Endothelial cell of umbilical vein (primary cell): ENCODE data around the gene WARS2. TPM values are rescaled to one million over a fixed set of nuclear protein-coding genes. Genes with fewer than 3 reads are reported as not detected.

ENCODE experiments used
- BruUV-seq: library from RNA; stranded (reverse); fragments of 400-500 nt; replicated peaks from 2 replicates; lab custom pipeline; 2021; lab: Mats Ljungman, UMichigan
- CTCF ChIA-PET: fragments of 300-600, 350-600 bp; sonication (Branson Sonifier 250); formaldehyde crosslinking; loops from one replicate; lab custom pipeline; 2021; ENCODE audit warnings: antibody characterized with exemption, inconsistent platforms; lab: Charles Lee
- POLR2A ChIA-PET: fragments of 300-600, 350-600 bp; sonication (Branson Sonifier 250); formaldehyde crosslinking; loops from one replicate; lab custom pipeline; 2021; ENCODE audit warnings: antibody characterized with exemption, inconsistent platforms; lab: Charles Lee
- DNase-seq: peaks from one replicate; pipeline ENCODE4 v3.0.0-alpha.2; 2011; ENCODE audit warnings: low read depth, low spot score
- FAIRE-seq: peaks from 2 replicates; lab custom pipeline; 2011; peaks lifted over from hg19 to GRCh38; lab: Jason Lieb, UNC
- H2AFZ ChIP-seq: 2 replicates; pipeline ENCODE4 v1.6.0; 2012; ENCODE audit warnings: low read depth, low read length, control low read depth, inconsistent platforms
- H3K27ac ChIP-seq: 2 replicates; pipeline ENCODE4 v1.5.1; 2011; ENCODE audit warnings: low read depth, mild to moderate bottlenecking, control low read depth, low read length, moderate library complexity; ENCODE audit not compliant: insufficient read depth
- H3K27me3 ChIP-seq, 2 experiments: 2 replicates each; pipeline versions ENCODE4 v1.6.0 to v1.6.1; 2011; ENCODE audit warnings: low read length in 2 of 2, mixed read lengths in 1 of 2; ENCODE audit not compliant: control insufficient read depth in 2 of 2, insufficient read depth in 2 of 2
- H3K36me3 ChIP-seq, 2 experiments: 2 replicates in 1 of 2; 3 replicates in 1 of 2; pipeline ENCODE4 v1.5.1; 2011; ENCODE audit warnings: low read length in 2 of 2, mild to moderate bottlenecking in 1 of 2, moderate library complexity in 1 of 2; ENCODE audit not compliant: control insufficient read depth in 2 of 2, insufficient read depth in 2 of 2; ENCODE audit errors: extremely low read depth in 1 of 2
- H3K4me1 ChIP-seq: 3 replicates; pipeline ENCODE4 v1.5.1; 2011; ENCODE audit warnings: mild to moderate bottlenecking, low read length; ENCODE audit not compliant: control insufficient read depth, insufficient read depth; ENCODE audit errors: extremely low read depth
- H3K4me2 ChIP-seq: 2 replicates; pipeline ENCODE4 v1.6.1; 2011; ENCODE audit warnings: low read length, control low read depth, mixed read lengths; ENCODE audit not compliant: insufficient read depth
- H3K4me3 ChIP-seq, 3 experiments: fragments of 200-600 bp in 1 of 3; sonication (generic), shearing (Covaris generic) in 1 of 3; replicated peaks in 1 of 3; 2 replicates each; pipeline ENCODE4 v1.5.1; 2011 to 2016; ENCODE audit warnings: control low read depth in 3 of 3, low read length in 3 of 3, mild to moderate bottlenecking in 2 of 3, inconsistent platforms in 1 of 3, low read depth in 1 of 3, moderate library complexity in 1 of 3; ENCODE audit not compliant: insufficient read depth in 1 of 3
- H3K79me2 ChIP-seq: 2 replicates; pipeline ENCODE4 v1.6.0; 2012; ENCODE audit warnings: low read length, inconsistent platforms; ENCODE audit not compliant: control insufficient read depth, insufficient read depth
- H3K9ac ChIP-seq: replicated peaks from 2 replicates; pipeline ENCODE3; 2011; ENCODE audit warnings: low read length, control low read depth; ENCODE audit not compliant: insufficient read depth; ENCODE audit errors: extremely low read depth
- H3K9me1 ChIP-seq: replicated peaks from 3 replicates; pipeline ENCODE4 v1.6.0; 2011; ENCODE audit warnings: mild to moderate bottlenecking, low read length; ENCODE audit not compliant: control insufficient read depth, insufficient read depth; ENCODE audit errors: extremely low read depth
- H3K9me3 ChIP-seq: replicated peaks from 2 replicates; pipeline ENCODE4 v1.5.1; 2012; ENCODE audit warnings: low read length, inconsistent platforms; ENCODE audit not compliant: control insufficient read depth, insufficient read depth
- H4K20me1 ChIP-seq: replicated peaks from 2 replicates; pipeline ENCODE3; 2011; ENCODE audit warnings: mild to moderate bottlenecking, low read length; ENCODE audit not compliant: control insufficient read depth, insufficient read depth; ENCODE audit errors: extremely low read depth
- EZH2 ChIP-seq: IDR thresholded peaks from 2 replicates; pipeline ENCODE4 v1.6.1; 2012; ENCODE audit warnings: borderline replicate concordance, low read depth, mild to moderate bottlenecking, moderate library complexity, low read length, inconsistent platforms; ENCODE audit not compliant: severe bottlenecking
- FOS ChIP-seq: IDR thresholded peaks from 2 replicates; pipeline ENCODE4 v1.6.1; 2011; ENCODE audit warnings: mild to moderate bottlenecking, low read length, moderate library complexity, borderline replicate concordance; ENCODE audit not compliant: insufficient read depth
- GATA2 ChIP-seq: IDR thresholded peaks from 2 replicates; pipeline ENCODE4 v1.7.0; 2011; ENCODE audit warnings: low read depth, mild to moderate bottlenecking, moderate library complexity, mixed read lengths, low read length; ENCODE audit not compliant: insufficient read length, insufficient read depth
- JUN ChIP-seq: IDR thresholded peaks from 2 replicates; pipeline ENCODE4 v1.6.1; 2011; ENCODE audit warnings: borderline replicate concordance, low read depth; ENCODE audit not compliant: insufficient read length, insufficient read depth
- MYC ChIP-seq: IDR thresholded peaks from one replicate; pipeline ENCODE4 v1.6.1; 2011; ENCODE audit warnings: mild to moderate bottlenecking, low read depth, low read length
- POLR2A ChIP-seq: IDR thresholded peaks from 2 replicates; pipeline ENCODE4 v1.6.1; 2012; ENCODE audit warnings: low read depth, mild to moderate bottlenecking, control low read depth, low read length
- POLR2AphosphoS5 ChIP-seq: IDR thresholded peaks from 2 replicates; pipeline ENCODE4 v1.6.1; 2012; ENCODE audit warnings: low read depth, mild to moderate bottlenecking, control low read depth, low read length, moderate library complexity; ENCODE audit not compliant: insufficient read depth
- dilution Hi-C: fragments of 300-500 bp; cut with MboI; formaldehyde crosslinking; loops from one replicate; pipeline ENCODE4 v1.15.0; 2019; ENCODE audit warnings: low sequenced_read_pairs; ENCODE audit not compliant: extremely low pct_ligation_motif_present
- intact Hi-C: fragments of 100-400 bp; cut with micrococcal nuclease; formaldehyde crosslinking; loops from one replicate; pipeline ENCODE4 v1.10.0; 2022
- polyA plus RNA-seq, 4 experiments: library from polyadenylated mRNA; depleted of rRNA in 3 of 4; stranded (reverse) in 3 of 4; unstranded in 1 of 4; fragments of >200 nt; gene quantifications; 2 replicates each; pipeline versions ENCODE4 v1.2.1 to v1.2.3, GENCODE V29; 2011 to 2012; ENCODE audit warnings: missing spikeins in 1 of 4
- total RNA-seq: library from RNA; stranded (reverse); gene quantifications from 2 replicates; pipeline ENCODE4 v1.2.3, GENCODE V29; 2021
- TF ChIP-seq, protein P1 (sequence below), 2 donors: IDR thresholded peaks; 1 replicate in 1 of 2; 2 replicates in 1 of 2; pipeline ENCODE4 v1.5.1; 2011; ENCODE audit warnings: low read length in 2 of 2, mild to moderate bottlenecking in 2 of 2, moderate library complexity in 2 of 2, control low read depth in 1 of 2, inconsistent platforms in 1 of 2, low read depth in 1 of 2; ENCODE audit not compliant: insufficient read depth in 1 of 2; ENCODE audit errors: extremely low read depth in 1 of 2
- TF ChIP-seq, protein P2 (sequence below): IDR thresholded peaks from 2 replicates; pipeline ENCODE4 v1.6.1; 2011; ENCODE audit not compliant: insufficient read depth, insufficient read length

WARS2 gene
- total and polyA plus RNA-seq, 2 donors (not counting 3 experiments of a cell fraction or from before 2014, with no cell fraction given): 5.9 to 11.8 TPM

DNA sequence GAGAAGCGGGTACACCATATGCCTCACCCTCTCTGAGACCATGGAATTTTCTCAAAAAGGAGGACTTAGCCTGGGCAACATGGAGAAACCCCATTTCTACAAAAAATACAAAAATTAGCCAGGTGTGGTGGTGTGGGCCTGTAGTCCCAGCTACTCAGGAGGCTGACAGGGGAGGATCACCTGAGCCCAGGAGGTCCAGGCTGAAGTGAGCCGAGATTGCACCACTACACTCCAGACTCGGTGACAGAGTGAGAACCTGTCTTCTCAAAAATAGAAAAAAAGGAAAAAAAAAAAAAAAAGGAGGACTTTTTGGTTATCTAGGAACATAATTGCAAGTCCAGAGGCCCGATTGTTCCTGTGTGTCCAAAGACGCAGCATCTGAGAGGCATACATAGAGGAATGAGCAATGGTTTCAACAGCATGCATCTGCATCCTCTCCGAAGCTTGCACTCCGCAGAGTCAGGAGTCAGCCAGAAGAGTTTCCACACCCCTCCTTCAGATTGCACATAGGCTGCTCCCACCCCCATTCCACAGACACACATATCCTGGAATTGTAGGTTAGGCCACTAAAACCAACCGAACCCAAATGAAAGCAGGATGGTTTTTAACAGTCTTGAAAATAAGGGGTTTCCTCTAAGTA is 149.8 kb downstream of the WARS2 start:
- intact Hi-C loops: no loop called here
- H2AFZ ChIP-seq: no peak overlapping the region
- TF ChIP-seq JUN: no peak
- no peak for TF ChIP-seq MYC
- no peak for TF ChIP-seq GATA2
- TF ChIP-seq, protein P1, sequence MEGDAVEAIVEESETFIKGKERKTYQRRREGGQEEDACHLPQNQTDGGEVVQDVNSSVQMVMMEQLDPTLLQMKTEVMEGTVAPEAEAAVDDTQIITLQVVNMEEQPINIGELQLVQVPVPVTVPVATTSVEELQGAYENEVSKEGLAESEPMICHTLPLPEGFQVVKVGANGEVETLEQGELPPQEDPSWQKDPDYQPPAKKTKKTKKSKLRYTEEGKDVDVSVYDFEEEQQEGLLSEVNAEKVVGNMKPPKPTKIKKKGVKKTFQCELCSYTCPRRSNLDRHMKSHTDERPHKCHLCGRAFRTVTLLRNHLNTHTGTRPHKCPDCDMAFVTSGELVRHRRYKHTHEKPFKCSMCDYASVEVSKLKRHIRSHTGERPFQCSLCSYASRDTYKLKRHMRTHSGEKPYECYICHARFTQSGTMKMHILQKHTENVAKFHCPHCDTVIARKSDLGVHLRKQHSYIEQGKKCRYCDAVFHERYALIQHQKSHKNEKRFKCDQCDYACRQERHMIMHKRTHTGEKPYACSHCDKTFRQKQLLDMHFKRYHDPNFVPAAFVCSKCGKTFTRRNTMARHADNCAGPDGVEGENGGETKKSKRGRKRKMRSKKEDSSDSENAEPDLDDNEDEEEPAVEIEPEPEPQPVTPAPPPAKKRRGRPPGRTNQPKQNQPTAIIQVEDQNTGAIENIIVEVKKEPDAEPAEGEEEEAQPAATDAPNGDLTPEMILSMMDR (IDR thresholded peaks at IDR 0.05; ENCODE audit: extremely low read depth in 1 of 2, insufficient read depth in 1 of 2, low read depth in 1 of 2, low read length in 2 of 2): no peak
- no peak for TF ChIP-seq POLR2AphosphoS5
- no peak for TF ChIP-seq FOS
- no peak for TF ChIP-seq POLR2A
- no peak for TF ChIP-seq EZH2
- TF ChIP-seq, protein P2, sequence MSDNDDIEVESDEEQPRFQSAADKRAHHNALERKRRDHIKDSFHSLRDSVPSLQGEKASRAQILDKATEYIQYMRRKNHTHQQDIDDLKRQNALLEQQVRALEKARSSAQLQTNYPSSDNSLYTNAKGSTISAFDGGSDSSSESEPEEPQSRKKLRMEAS: no peak
- DNase-seq: no peak
- H3K9me1 ChIP-seq: no peaks in the 10 kb centered on the region
- peaks cover 12% of the 10 kb centered on the region for H3K4me1 ChIP-seq
- H4K20me1 ChIP-seq: no peaks in the 10 kb centered on the region
- H3K4me3 ChIP-seq: no peak overlapping the region
- H3K79me2 ChIP-seq: no peaks in the 10 kb centered on the region
- FAIRE-seq: no peak
- H3K36me3 ChIP-seq: no peaks in the 10 kb centered on the region
- dilution Hi-C loops: no loop called here
- BruUV-seq: no TSS peak
- no peak overlapping the region for H3K9ac ChIP-seq
- no peaks in the 10 kb centered on the region for H3K9me3 ChIP-seq
- ChIA-PET CTCF (interaction anchor here (1.3 to 1.7 kb wide), 2 partner anchors 11 to 18 kb away, joined by 7 to 9 read pairs; no protein-coding TSS in a partner anchor), POLR2A (no interaction called here)
- no peak overlapping the region for H3K27ac ChIP-seq
- H3K27me3 ChIP-seq: peaks cover 94 to 98% of the 10 kb centered on the region in 2 experiments
- H3K4me2 ChIP-seq: no peak overlapping the region
